Uterus (tissue), 2 donors: ENCODE data around the gene ZNF263.

ENCODE experiments used
- POLR2A ChIP-seq, 2 donors: fragments of 450-650 bp; IDR thresholded peaks; one replicate each; pipeline ENCODE4 v1.6.1; 2016; ENCODE audit warnings: antibody characterized with exemption in 2 of 2, mild to moderate bottlenecking in 1 of 2, moderate library complexity in 1 of 2
- TF ChIP-seq, protein P1 (sequence below), 4 experiments: fragments of 200-600 bp in 2 of 4; fragments of 450-650 bp in 2 of 4; sonication (generic) in 2 of 4; IDR thresholded peaks; one replicate each; pipeline ENCODE4 v1.5.1; 2016 to 2019; ENCODE audit warnings: antibody characterized with exemption in 4 of 4, mild to moderate bottlenecking in 2 of 4, moderate library complexity in 1 of 4

DNA sequence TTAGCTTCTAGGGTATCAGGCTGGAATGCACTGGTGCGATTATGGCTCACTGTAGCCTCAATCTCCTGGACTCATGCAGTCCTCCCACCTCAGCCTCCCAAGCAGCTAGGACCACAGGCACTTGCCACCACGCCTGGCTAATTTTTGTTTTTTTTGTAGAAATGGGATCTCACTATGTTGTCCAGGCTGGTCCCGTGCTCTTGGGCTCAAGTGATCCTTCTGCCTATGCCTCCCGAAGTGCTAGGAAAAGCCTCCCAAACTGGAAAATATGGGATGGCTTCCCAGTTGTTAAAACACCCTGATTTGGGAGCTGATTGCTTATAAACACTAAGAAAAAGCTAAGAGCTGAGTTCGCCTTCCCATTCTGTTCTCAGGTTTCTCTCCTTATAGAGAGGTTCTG lies 6.6 kb upstream of the ZNF263 start:
- no peak for TF ChIP-seq POLR2A (IDR thresholded peaks at IDR 0.05)
- TF ChIP-seq, protein P1, sequence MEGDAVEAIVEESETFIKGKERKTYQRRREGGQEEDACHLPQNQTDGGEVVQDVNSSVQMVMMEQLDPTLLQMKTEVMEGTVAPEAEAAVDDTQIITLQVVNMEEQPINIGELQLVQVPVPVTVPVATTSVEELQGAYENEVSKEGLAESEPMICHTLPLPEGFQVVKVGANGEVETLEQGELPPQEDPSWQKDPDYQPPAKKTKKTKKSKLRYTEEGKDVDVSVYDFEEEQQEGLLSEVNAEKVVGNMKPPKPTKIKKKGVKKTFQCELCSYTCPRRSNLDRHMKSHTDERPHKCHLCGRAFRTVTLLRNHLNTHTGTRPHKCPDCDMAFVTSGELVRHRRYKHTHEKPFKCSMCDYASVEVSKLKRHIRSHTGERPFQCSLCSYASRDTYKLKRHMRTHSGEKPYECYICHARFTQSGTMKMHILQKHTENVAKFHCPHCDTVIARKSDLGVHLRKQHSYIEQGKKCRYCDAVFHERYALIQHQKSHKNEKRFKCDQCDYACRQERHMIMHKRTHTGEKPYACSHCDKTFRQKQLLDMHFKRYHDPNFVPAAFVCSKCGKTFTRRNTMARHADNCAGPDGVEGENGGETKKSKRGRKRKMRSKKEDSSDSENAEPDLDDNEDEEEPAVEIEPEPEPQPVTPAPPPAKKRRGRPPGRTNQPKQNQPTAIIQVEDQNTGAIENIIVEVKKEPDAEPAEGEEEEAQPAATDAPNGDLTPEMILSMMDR (IDR thresholded peaks at IDR 0.05), result no peak
